ENCODE results near the gene PTPRM. TPM values are rescaled to one million over a fixed set of nuclear protein-coding genes. Genes with fewer than 3 reads are reported as not detected.

Gene PTPRM
- total and polyA plus RNA-seq, 3 donors from 2014 or later, result 76.4 to 101 (median 94.6) TPM

- Histone ChIP-seq H3K27ac (no peak overlapping the region), H3K4me1 (peaks cover 14% of the 10 kb centered on the region), H3K9me3 (no peaks in the 10 kb centered on the region), H3K4me3 (no peak overlapping the region), H3K36me3 (ENCODE audit: low read depth, missing control alignments) (no peaks in the 10 kb centered on the region), H3K27me3 (no peaks in the 10 kb centered on the region)
- no peak for DNase-seq
- TF ChIP-seq CTCF (IDR thresholded peaks at IDR 0.05) (no peak), POLR2A (IDR thresholded peaks at IDR 0.05) (no peak)
- intact Hi-C loops (cut with DNase I; ENCODE audit: low total_unique reads), result no loop called here
- WGBS, 2 donors, result 46 to 48% methylated on average over 2 of the region's 2 CpGs
Observed at GRCh38 chr18:7608781-7609201, 41.7 kb downstream of the PTPRM start.

GRCh38 chr18:7609617-7610016 is 42.5 kb downstream of the PTPRM start:
- no peaks in the 10 kb centered on the region for H3K9me3 ChIP-seq
- H3K4me1 ChIP-seq, result peaks cover 14% of the 10 kb centered on the region
- DNase-seq, result no peak
- TF ChIP-seq CTCF (IDR thresholded peaks at IDR 0.05) (no peak), POLR2A (IDR thresholded peaks at IDR 0.05) (no peak)
- H3K27ac ChIP-seq, result no peak overlapping the region
- WGBS, 2 donors, result 79 to 86% methylated on average over 1 of the region's 1 CpG
- H3K27me3 ChIP-seq, result no peaks in the 10 kb centered on the region
- no peak overlapping the region for H3K4me3 ChIP-seq
- no peaks in the 10 kb centered on the region for H3K36me3 ChIP-seq (ENCODE audit: low read depth, missing control alignments)
- intact Hi-C loops (cut with DNase I; ENCODE audit: low total_unique reads), result no loop called here

GRCh38 chr18:7614042-7614441 is 46.9 kb downstream of the PTPRM start:
- WGBS, 2 donors, result 84 to 90% methylated on average over 4 of the region's 4 CpGs
- no peak overlapping the region for H3K4me3 ChIP-seq
- intact Hi-C loops (cut with DNase I; ENCODE audit: low total_unique reads), result no loop called here
- no peaks in the 10 kb centered on the region for H3K9me3 ChIP-seq
- no peaks in the 10 kb centered on the region for H3K27me3 ChIP-seq
- no peak for DNase-seq
- no peaks in the 10 kb centered on the region for H3K36me3 ChIP-seq (ENCODE audit: low read depth, missing control alignments)
- H3K27ac ChIP-seq, result no peak overlapping the region
- peaks cover 2% of the 10 kb centered on the region for H3K4me1 ChIP-seq
- TF ChIP-seq CTCF (IDR thresholded peaks at IDR 0.05) (no peak), POLR2A (IDR thresholded peaks at IDR 0.05) (no peak)

GRCh38 chr18:7615840-7616239 is 48.7 kb downstream of the PTPRM start:
- DNase-seq, result no peak
- intact Hi-C loops (cut with DNase I; ENCODE audit: low total_unique reads), result no loop called here
- H3K4me3 ChIP-seq, result no peak overlapping the region
- H3K9me3 ChIP-seq, result no peaks in the 10 kb centered on the region
- H3K36me3 ChIP-seq (ENCODE audit: low read depth, missing control alignments), result no peaks in the 10 kb centered on the region
- no peaks in the 10 kb centered on the region for H3K27me3 ChIP-seq
- H3K4me1 ChIP-seq, result no peaks in the 10 kb centered on the region
- no peak overlapping the region for H3K27ac ChIP-seq
- 91 to 97% methylated on average over 8 to 9 of the region's 9 CpGs for WGBS, 2 donors
- TF ChIP-seq POLR2A (IDR thresholded peaks at IDR 0.05) (no peak), CTCF (IDR thresholded peaks at IDR 0.05) (no peak)

- 78 to 79% methylated on average over 4 of the region's 4 CpGs for whole genome bisulfite sequencing, 2 donors
- H3K4me3 ChIP-seq, result no peak overlapping the region
- H3K27ac ChIP-seq, result no peak overlapping the region
Observed at GRCh38 chr18:7616661-7617060, 49.5 kb downstream of the PTPRM start.

More at GRCh38 chr18:7616661-7617060, 49.5 kb downstream of the PTPRM start:
- Histone ChIP-seq H3K9me3 (no peaks in the 10 kb centered on the region), H3K36me3 (ENCODE audit: low read depth, missing control alignments) (no peaks in the 10 kb centered on the region), H3K4me1 (no peaks in the 10 kb centered on the region), H3K27me3 (no peaks in the 10 kb centered on the region)
- intact Hi-C loops (cut with DNase I; ENCODE audit: low total_unique reads), result no loop called here
- DNase-seq, result no peak
- TF ChIP-seq CTCF (IDR thresholded peaks at IDR 0.05) (no peak), POLR2A (IDR thresholded peaks at IDR 0.05) (no peak)
